Choroid plexus epithelial cell (primary cell): Measurements from ENCODE around the gene TBC1D19.
A peak's percentile ranks its signal among the peaks of the same experiment; 100 is the strongest.
"Not testable (repeated sequence)": the region's sequence is repeated elsewhere in the genome, so short reads cannot be mapped to it uniquely, and the experiment has no call there.

Experiments
- DNase-seq: peaks from one replicate; pipeline ENCODE4 v3.0.0-alpha.2; 2010; ENCODE audit warnings: low read depth
- H3K4me3 ChIP-seq: 2 replicates; pipeline ENCODE4 v1.5.1; 2011; ENCODE audit warnings: low read depth, mild to moderate bottlenecking, control low read depth, low read length, moderate library complexity
- TF ChIP-seq, protein P1 (sequence below): conservative IDR thresholded peaks from 2 replicates; pipeline ENCODE4 v1.5.1; 2011; ENCODE audit warnings: low read depth, mild to moderate bottlenecking, control low read depth, inconsistent platforms, low read length, moderate library complexity

TBC1D19 gene

DNA sequence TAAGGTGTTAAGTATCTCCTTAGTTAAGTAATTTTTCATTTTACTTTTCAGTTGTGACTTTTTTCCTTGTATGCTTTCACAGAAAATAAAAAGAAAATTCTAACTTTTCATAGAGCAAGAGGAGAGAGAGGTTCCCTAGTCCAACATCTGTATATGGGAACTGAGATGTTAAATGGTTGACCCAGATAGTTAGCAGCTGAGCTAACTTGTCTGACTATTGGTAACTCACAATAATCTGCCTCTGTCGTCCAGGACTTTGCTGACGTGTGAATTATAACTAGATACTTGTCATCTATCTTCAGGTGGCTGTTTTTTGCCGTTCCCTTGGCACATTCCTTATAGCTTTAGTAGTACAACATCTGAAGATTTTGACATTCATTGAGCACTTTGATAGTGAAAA is 29.9 kb downstream of the TBC1D19 start:
- no peak overlapping the region for H3K4me3 ChIP-seq
- no peak for DNase-seq
- TF ChIP-seq, protein P1, sequence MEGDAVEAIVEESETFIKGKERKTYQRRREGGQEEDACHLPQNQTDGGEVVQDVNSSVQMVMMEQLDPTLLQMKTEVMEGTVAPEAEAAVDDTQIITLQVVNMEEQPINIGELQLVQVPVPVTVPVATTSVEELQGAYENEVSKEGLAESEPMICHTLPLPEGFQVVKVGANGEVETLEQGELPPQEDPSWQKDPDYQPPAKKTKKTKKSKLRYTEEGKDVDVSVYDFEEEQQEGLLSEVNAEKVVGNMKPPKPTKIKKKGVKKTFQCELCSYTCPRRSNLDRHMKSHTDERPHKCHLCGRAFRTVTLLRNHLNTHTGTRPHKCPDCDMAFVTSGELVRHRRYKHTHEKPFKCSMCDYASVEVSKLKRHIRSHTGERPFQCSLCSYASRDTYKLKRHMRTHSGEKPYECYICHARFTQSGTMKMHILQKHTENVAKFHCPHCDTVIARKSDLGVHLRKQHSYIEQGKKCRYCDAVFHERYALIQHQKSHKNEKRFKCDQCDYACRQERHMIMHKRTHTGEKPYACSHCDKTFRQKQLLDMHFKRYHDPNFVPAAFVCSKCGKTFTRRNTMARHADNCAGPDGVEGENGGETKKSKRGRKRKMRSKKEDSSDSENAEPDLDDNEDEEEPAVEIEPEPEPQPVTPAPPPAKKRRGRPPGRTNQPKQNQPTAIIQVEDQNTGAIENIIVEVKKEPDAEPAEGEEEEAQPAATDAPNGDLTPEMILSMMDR = no peak

DNA sequence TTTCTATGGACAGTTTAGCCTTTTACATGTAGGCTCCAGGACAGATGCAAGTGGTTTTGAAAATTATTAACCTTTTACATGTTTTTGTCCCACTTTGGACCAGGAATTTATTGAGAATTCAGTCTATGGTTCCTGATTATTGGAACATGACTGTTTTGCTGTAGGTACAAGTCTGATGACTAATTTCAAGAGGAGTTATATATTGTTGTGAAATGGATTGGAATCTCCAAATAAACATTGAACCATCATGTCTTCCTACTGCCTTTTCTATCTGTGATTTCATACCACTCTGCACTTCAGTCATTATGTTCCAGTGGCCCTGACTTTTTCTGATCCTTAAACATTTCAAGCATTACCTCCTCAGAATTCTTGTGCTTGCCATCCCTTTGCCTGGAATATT is 35.9 kb downstream of the TBC1D19 start:
- H3K4me3 ChIP-seq = no peak overlapping the region
- DNase-seq = peak; percentile 70
- TF ChIP-seq, protein P1 = no peak

DNA sequence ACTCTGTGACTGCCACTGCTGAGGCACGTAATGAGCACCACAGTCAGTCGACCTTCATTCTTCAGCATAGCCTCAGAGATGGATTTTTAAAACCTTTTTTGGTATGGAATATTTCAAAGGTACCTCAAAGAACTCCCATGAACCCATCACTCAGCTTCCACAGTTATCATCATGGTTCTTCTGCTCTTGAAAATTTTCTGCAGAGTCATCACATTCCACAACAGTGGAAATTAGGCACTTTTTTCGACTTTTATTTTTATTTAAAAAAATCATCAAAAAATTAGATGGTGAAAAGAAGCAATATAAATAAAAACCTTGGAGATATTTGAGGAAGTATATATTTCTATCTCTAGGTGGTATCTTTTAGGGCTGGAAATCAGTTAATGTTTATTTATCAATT is 37.5 kb downstream of the TBC1D19 start:
- H3K4me3 ChIP-seq = no peak overlapping the region
- no peak for DNase-seq
- TF ChIP-seq, protein P1 = no peak

DNA sequence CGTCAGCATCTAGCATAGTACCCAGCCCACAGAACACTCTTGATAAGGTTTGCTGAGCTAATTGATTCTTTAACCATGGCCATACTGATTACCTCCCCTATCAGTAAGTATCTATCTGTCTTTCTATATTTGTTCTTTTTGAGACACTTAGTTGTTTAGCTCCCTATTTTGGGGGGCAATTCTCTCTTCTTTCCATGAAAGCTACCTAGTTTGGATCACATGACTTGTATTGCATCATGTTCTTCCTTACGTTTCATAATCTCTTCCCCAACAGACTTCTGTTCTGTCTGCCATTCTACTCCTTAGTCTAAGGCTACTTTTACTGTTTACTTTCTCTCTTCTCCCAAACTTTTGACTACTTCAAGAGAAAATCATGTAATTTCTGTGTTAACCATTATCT is 39.0 kb downstream of the TBC1D19 start:
- TF ChIP-seq, protein P1 = no peak
- H3K4me3 ChIP-seq = no peak overlapping the region
- DNase-seq = peak; percentile 11

DNA sequence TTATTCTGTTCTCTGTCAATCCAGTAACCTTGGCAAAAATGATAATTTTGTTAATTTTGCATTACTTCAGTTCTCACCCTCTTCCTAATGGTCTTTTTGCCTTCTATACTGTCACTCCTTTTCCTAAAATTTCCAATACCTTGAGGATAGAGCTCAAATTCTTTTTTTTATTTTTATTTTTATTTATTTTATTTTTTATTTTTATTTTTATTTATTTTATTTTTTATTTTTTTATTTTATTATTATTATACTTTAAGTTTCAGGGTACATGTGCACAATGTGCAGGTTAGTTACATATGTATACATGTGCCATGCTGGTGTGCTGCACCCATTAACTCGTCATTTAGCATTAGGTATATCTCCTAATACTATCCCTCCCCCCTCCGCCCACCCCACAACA is 42.8 kb downstream of the TBC1D19 start:
- not testable (repeated sequence) for DNase-seq, H3K4me3 ChIP-seq

DNA sequence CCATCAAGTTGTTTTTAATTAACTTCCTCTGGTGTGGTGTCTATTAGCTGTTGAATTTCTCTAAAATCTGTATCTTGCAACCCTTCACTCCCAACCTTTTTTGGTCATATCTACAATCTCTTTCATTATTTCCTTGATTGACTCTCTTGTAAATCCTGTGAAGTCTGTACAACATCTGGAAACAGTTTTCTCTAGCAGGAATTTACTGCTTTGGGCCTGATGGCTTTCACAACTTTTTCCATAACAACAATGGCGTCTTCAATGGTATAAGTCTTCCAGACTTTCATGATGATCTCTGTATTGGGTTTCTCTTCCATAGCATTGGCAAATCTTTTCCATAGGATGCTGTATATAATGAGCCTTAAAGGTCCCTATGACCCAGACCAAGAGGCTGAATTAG is 49.0 kb downstream of the TBC1D19 start:
- H3K4me3 ChIP-seq = no peak overlapping the region
- TF ChIP-seq, protein P1 = no peak
- no peak for DNase-seq

DNA sequence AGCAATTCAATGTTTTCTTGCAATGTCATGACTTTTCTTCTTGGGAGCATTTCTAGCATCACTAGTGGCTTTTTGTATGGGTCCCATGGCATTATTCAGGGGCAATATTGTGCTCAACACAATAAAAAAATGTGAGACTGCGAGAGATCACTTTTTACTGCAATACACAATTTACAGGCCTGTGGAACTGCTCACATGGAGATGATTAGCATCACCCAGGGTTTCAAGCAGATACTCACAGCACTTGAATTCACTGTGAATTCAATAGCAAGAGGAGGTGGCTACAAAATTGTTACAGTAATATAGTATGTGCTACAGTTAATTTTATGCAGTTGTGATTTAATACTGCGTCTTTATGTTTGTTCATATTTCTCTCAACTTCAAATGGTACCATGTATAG is 50.4 kb downstream of the TBC1D19 start:
- no peak overlapping the region for H3K4me3 ChIP-seq
- TF ChIP-seq, protein P1 = no peak
- DNase-seq = no peak

DNA sequence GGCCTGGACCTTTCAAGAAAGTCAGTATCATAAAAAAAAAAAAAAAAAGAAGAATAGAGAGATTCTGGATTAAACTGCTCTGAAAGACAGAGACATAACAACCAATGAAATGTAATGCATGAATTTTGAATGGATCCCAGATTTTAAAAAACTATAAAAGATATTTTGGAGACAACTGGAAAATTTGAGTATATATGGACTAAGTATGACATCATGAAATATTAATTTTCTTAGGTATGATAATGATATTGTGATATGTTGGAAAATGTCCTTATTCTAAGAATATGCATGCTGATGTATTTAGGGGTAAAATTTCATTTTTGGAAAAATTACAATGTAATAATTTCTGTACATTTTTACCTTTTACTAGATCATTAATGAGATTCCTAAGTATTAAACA is 52.6 kb downstream of the TBC1D19 start:
- H3K4me3 ChIP-seq = no peak overlapping the region
- no peak for DNase-seq
- TF ChIP-seq, protein P1 = no peak

DNA sequence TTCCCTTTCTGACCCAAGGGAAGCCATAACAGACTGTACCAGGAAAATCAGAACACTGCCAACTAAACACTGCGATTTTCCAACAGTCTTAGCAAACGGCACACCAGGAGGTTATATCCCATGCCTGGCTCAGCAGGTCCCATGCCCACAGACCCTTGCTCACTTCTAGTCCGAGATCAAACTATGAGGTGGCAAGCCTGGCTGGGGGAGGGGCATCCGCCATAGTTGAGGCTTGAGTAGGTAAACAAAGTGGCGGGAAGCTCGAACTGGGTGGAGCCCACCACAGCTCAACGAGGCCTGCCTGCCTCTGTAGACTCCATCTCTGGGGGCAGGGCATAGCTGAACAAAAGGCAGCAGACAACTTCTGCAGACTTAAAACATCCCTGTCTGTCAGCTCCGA is 56.8 kb downstream of the TBC1D19 start:
- DNase-seq, H3K4me3 ChIP-seq: not testable (repeated sequence)
